H9 (cell line): ENCODE results near the gene FXYD1. TPM values are rescaled to one million over a fixed set of nuclear protein-coding genes. Genes with fewer than 3 reads are reported as not detected.

Source experiments
- DNase-seq: peaks from one replicate; pipeline ENCODE4 v3.0.0-alpha.2; 2017
- H2AFZ ChIP-seq: one replicate; pipeline ENCODE4 v1.6.1; 2013; ENCODE audit warnings: mild to moderate bottlenecking, low read length, control low read depth, moderate library complexity
- H2AK5ac ChIP-seq: 2 replicates; pipeline ENCODE4 v1.6.1; 2013; ENCODE audit warnings: low read length, control low read depth, mixed read lengths; ENCODE audit not compliant: insufficient read length
- H2BK120ac ChIP-seq: one replicate; pipeline ENCODE4 v1.6.1; 2013; ENCODE audit warnings: low read depth, mild to moderate bottlenecking, low read length, control low read depth, inconsistent platforms; ENCODE audit not compliant: poor library complexity, severe bottlenecking
- H2BK12ac ChIP-seq: 2 replicates; pipeline ENCODE4 v1.6.1; 2013; ENCODE audit warnings: low read length, control low read depth, mixed read lengths, low read depth; ENCODE audit not compliant: insufficient read length
- H2BK15ac ChIP-seq: 2 replicates; pipeline ENCODE4 v1.6.1; 2013; ENCODE audit warnings: low read depth, low read length, control low read depth
- H2BK20ac ChIP-seq: one replicate; pipeline ENCODE4 v1.6.1; 2013; ENCODE audit warnings: low read depth, mild to moderate bottlenecking, low read length, control low read depth, inconsistent platforms; ENCODE audit not compliant: poor library complexity, severe bottlenecking
- H2BK5ac ChIP-seq: 2 replicates; pipeline ENCODE4 v1.6.1; 2013; ENCODE audit warnings: low read length, control low read depth, mixed read lengths; ENCODE audit not compliant: insufficient read length
- H3K14ac ChIP-seq: 2 replicates; pipeline ENCODE4 v1.6.1; 2013; ENCODE audit warnings: low read length, control low read depth; ENCODE audit not compliant: insufficient read depth
- H3K18ac ChIP-seq: 2 replicates; pipeline ENCODE4 v1.6.1; 2013; ENCODE audit warnings: low read depth, mild to moderate bottlenecking, mixed read lengths, low read length, control low read depth; ENCODE audit not compliant: insufficient read length
- H3K23ac ChIP-seq: 2 replicates; pipeline ENCODE4 v1.6.1; 2013; ENCODE audit warnings: low read length, control low read depth, mixed read lengths, low read depth; ENCODE audit not compliant: insufficient read length
- H3K23me2 ChIP-seq: 2 replicates; pipeline ENCODE4 v1.6.1; 2013; ENCODE audit warnings: low read depth, mild to moderate bottlenecking, mixed read lengths, low read length, control low read depth; ENCODE audit not compliant: insufficient read length, poor library complexity, severe bottlenecking
- H3K27ac ChIP-seq: 2 replicates; pipeline ENCODE4 v1.5.1; 2013; ENCODE audit warnings: low read length, control low read depth, mixed read lengths, low read depth; ENCODE audit not compliant: insufficient read length
- H3K27me3 ChIP-seq: 2 replicates; pipeline ENCODE4 v1.6.1; 2013; ENCODE audit warnings: low read length, control low read depth, inconsistent platforms; ENCODE audit not compliant: insufficient read depth
- H3K4ac ChIP-seq: 2 replicates; pipeline ENCODE4 v1.6.1; 2013; ENCODE audit warnings: low read depth, mild to moderate bottlenecking, control low read depth, inconsistent platforms, low read length, moderate library complexity
- H3K4me1 ChIP-seq: 2 replicates; pipeline ENCODE4 v1.6.1; 2013; ENCODE audit warnings: low read length, control low read depth, inconsistent platforms; ENCODE audit not compliant: insufficient read depth
- H3K4me2 ChIP-seq: 2 replicates; pipeline ENCODE4 v1.6.1; 2013; ENCODE audit warnings: low read length, control low read depth, mixed read lengths; ENCODE audit not compliant: insufficient read length, insufficient read depth
- H3K56ac ChIP-seq: 2 replicates; pipeline ENCODE4 v1.6.1; 2013; ENCODE audit warnings: low read depth, mild to moderate bottlenecking, mixed read lengths, low read length, control low read depth; ENCODE audit not compliant: insufficient read length
- H3K79me1 ChIP-seq: 2 replicates; pipeline ENCODE4 v1.6.1; 2013; ENCODE audit warnings: low read depth, mild to moderate bottlenecking, moderate library complexity, low read length, control low read depth, inconsistent platforms; ENCODE audit not compliant: insufficient read depth, poor library complexity, severe bottlenecking
- H3K79me2 ChIP-seq: 2 replicates; pipeline ENCODE4 v1.6.1; 2013; ENCODE audit warnings: low read length, control low read depth, inconsistent platforms; ENCODE audit not compliant: insufficient read depth
- H3K9ac ChIP-seq: 2 replicates; pipeline ENCODE4 v1.6.1; 2013; ENCODE audit warnings: low read length, control low read depth, mixed read lengths; ENCODE audit not compliant: insufficient read length; ENCODE audit errors: extremely low read depth
- H3K9me3 ChIP-seq: one replicate; pipeline ENCODE4 v1.6.1; 2013; ENCODE audit warnings: low read depth, low read length, inconsistent platforms; ENCODE audit not compliant: control insufficient read depth
- H3T11ph ChIP-seq: one replicate; pipeline ENCODE4 v1.6.1; 2013; ENCODE audit warnings: mild to moderate bottlenecking, low read length, control low read depth, inconsistent platforms
- H4K20me1 ChIP-seq: one replicate; pipeline ENCODE4 v1.6.1; 2013; ENCODE audit not compliant: control insufficient read depth, insufficient read length, insufficient read depth
- H4K5ac ChIP-seq: 2 replicates; pipeline ENCODE4 v1.6.1; 2013; ENCODE audit warnings: low read depth, mild to moderate bottlenecking, mixed read lengths, low read length, control low read depth; ENCODE audit not compliant: insufficient read length
- H4K8ac ChIP-seq: replicated peaks from 2 replicates; pipeline ENCODE4 v1.6.1; 2013; ENCODE audit warnings: low read length, control low read depth, mixed read lengths, low read depth; ENCODE audit not compliant: insufficient read length
- H4K91ac ChIP-seq: 2 replicates; pipeline ENCODE4 v1.6.1; 2013; ENCODE audit warnings: low read depth, mild to moderate bottlenecking, moderate library complexity, mixed read lengths, low read length, control low read depth; ENCODE audit not compliant: insufficient read length
- H3K27ac Mint-ChIP-seq, 3 experiments: 2 replicates in 2 of 3; 3 replicates in 1 of 3; pipeline ENCODE4 v1.8.0; 2020 to 2021; ENCODE audit warnings: mixed read lengths in 3 of 3, mild to moderate bottlenecking in 1 of 3, moderate library complexity in 1 of 3
- H3K27me3 Mint-ChIP-seq: 2 replicates; pipeline ENCODE4 v1.8.0; 2021; ENCODE audit warnings: low read depth, mild to moderate bottlenecking, moderate library complexity, mixed read lengths
- H3K36me3 Mint-ChIP-seq, 3 experiments: 2 replicates in 2 of 3; 3 replicates in 1 of 3; pipeline ENCODE4 v1.8.0; 2020 to 2021; ENCODE audit warnings: low read depth in 3 of 3, mixed read lengths in 3 of 3; ENCODE audit not compliant: insufficient read depth in 1 of 3
- H3K4me1 Mint-ChIP-seq, 2 experiments: 2 replicates each; pipeline ENCODE4 v1.8.0; 2020; ENCODE audit warnings: mixed read lengths in 2 of 2
- H3K4me3 Mint-ChIP-seq, 2 experiments: 2 replicates in 1 of 2; 3 replicates in 1 of 2; pipeline ENCODE4 v1.8.0; 2020 to 2021; ENCODE audit warnings: mild to moderate bottlenecking in 2 of 2, mixed read lengths in 2 of 2, moderate library complexity in 1 of 2
- H3K9me3 Mint-ChIP-seq, 2 experiments: 2 replicates in 1 of 2; 3 replicates in 1 of 2; pipeline ENCODE4 v1.8.0; 2020; ENCODE audit warnings: mild to moderate bottlenecking in 2 of 2, mixed read lengths in 2 of 2, moderate library complexity in 1 of 2
- CTCF ChIP-seq: fragments of 200-600 bp; sonication (generic); conservative IDR thresholded peaks from 3 replicates; pipeline ENCODE4 v1.8.0; 2021; ENCODE audit warnings: antibody characterized with exemption, mild to moderate bottlenecking
- WGBS: extraction: QIAGEN DNeasy Blood & Tissue Kit; methylation state at CpG from one replicate; pipeline ENCODE4 v1.1.7; 2013; ENCODE audit warnings: missing lambda C conversion rate, low lambda C conversion rate, mixed read lengths; ENCODE audit not compliant: insufficient read length; ENCODE audit errors: extremely low coverage; 5-methylcytosine and 5-hydroxymethylcytosine counted together
- total RNA-seq: library from RNA; stranded (reverse); gene quantifications from 2 replicates; pipeline ENCODE4 v1.2.1, GENCODE V29; 2021

The FXYD1 gene
- total RNA-seq, 1 experiment from 2014 or later = 7.7 TPM

- Mint-ChIP-seq H3K9me3 (no peaks in the 10 kb centered on the region), H3K4me1 (peaks cover 18 to 22% of the 10 kb centered on the region in 2 experiments), H3K27me3 (peaks cover 3% of the 10 kb centered on the region), H3K27ac (no peak overlapping the region), H3K36me3 (no peaks in the 10 kb centered on the region), H3K4me3 (no peak overlapping the region)
- Histone ChIP-seq H4K8ac (no peak overlapping the region), H3K27me3 (no peaks in the 10 kb centered on the region), H3T11ph (no peak overlapping the region), H4K20me1 (no peaks in the 10 kb centered on the region), H3K18ac (no peak overlapping the region), H3K9me3 (no peaks in the 10 kb centered on the region), H3K4me1 (no peaks in the 10 kb centered on the region), H3K56ac (no peak overlapping the region), H3K9ac (no peak overlapping the region), H2BK20ac (no peak overlapping the region), H3K14ac (no peak overlapping the region), H2AK5ac (no peak overlapping the region), H3K23me2 (no peaks in the 10 kb centered on the region), H2BK120ac (no peak overlapping the region), H3K23ac (no peak overlapping the region), H3K4ac (no peak overlapping the region), H4K5ac (no peak overlapping the region), H3K79me1 (no peaks in the 10 kb centered on the region), H3K4me2 (no peak overlapping the region), H2BK15ac (no peak overlapping the region), H3K79me2 (no peaks in the 10 kb centered on the region), H2AFZ (no peak overlapping the region), H3K27ac (no peak overlapping the region), H4K91ac (no peak overlapping the region), H2BK5ac (no peak overlapping the region), H2BK12ac (no peak overlapping the region)
- no peak for DNase-seq
- WGBS = no CpG with 5 or more reads among the region's 4 CpGs
- no peak for TF ChIP-seq CTCF
These were observed 44.0 kb upstream of the FXYD1 start for GRCh38 chr19:35094656-35095055.
